Neuronal stem cell (in vitro differentiated cells): Measurements from ENCODE around the gene CNTNAP5.

Experiments used
- DNase-seq: peaks from one replicate; pipeline ENCODE4 v3.0.0-alpha.2; 2013; ENCODE audit warnings: low spot score
- H2AFZ ChIP-seq: one replicate; pipeline ENCODE4 v1.6.1; 2013; ENCODE audit warnings: mild to moderate bottlenecking, low read length, inconsistent platforms
- H2AK5ac ChIP-seq: 2 replicates; pipeline ENCODE4 v1.6.1; 2013; ENCODE audit warnings: low read depth, mild to moderate bottlenecking, inconsistent platforms, low read length, moderate library complexity, mixed read lengths
- H2BK120ac ChIP-seq: 2 replicates; pipeline ENCODE4 v1.6.1; 2013; ENCODE audit warnings: low read depth, mild to moderate bottlenecking, inconsistent platforms, low read length, moderate library complexity, mixed read lengths
- H2BK12ac ChIP-seq: one replicate; pipeline ENCODE4 v1.6.1; 2013; ENCODE audit warnings: low read length, inconsistent platforms
- H2BK15ac ChIP-seq: 2 replicates; pipeline ENCODE4 v1.6.1; 2013; ENCODE audit warnings: mild to moderate bottlenecking, low read length, inconsistent platforms, mixed read lengths
- H2BK5ac ChIP-seq: one replicate; pipeline ENCODE4 v1.6.1; 2013; ENCODE audit warnings: inconsistent platforms, mild to moderate bottlenecking, low read length, moderate library complexity
- H3K14ac ChIP-seq: one replicate; pipeline ENCODE4 v1.6.1; 2013; ENCODE audit warnings: low read length, inconsistent platforms
- H3K18ac ChIP-seq: 2 replicates; pipeline ENCODE4 v1.6.1; 2013; ENCODE audit warnings: low read length, inconsistent platforms
- H3K23ac ChIP-seq: 2 replicates; pipeline ENCODE4 v1.6.1; 2013; ENCODE audit warnings: low read depth, mild to moderate bottlenecking, mixed read lengths, low read length, inconsistent platforms; ENCODE audit not compliant: poor library complexity
- H3K27ac ChIP-seq: replicated peaks from 3 replicates; pipeline ENCODE4 v1.5.1; 2013; ENCODE audit warnings: low read length, inconsistent platforms
- H3K27me3 ChIP-seq, 3 experiments: 2 replicates each; pipeline ENCODE4 v1.6.1; 2013; ENCODE audit warnings: low read length in 3 of 3, mild to moderate bottlenecking in 2 of 3, inconsistent platforms in 1 of 3, low read depth in 1 of 3, mixed read lengths in 1 of 3, moderate library complexity in 1 of 3; ENCODE audit not compliant: control insufficient read depth in 3 of 3, insufficient read depth in 3 of 3
- H3K36me3 ChIP-seq, 2 donors: replicated peaks in 1 of 2; 2 replicates each; pipeline ENCODE4 v1.6.1; 2013; ENCODE audit warnings: low read length in 2 of 2; ENCODE audit not compliant: control insufficient read depth in 2 of 2, insufficient read depth in 2 of 2
- H3K4ac ChIP-seq: 2 replicates; pipeline ENCODE4 v1.6.1; 2013; ENCODE audit warnings: inconsistent platforms, mild to moderate bottlenecking, low read length, moderate library complexity
- H3K4me1 ChIP-seq, 2 donors: 1 replicate in 1 of 2; 2 replicates in 1 of 2; pipeline ENCODE4 v1.6.1; 2013; ENCODE audit warnings: low read length in 2 of 2, low read depth in 1 of 2; ENCODE audit not compliant: control insufficient read depth in 2 of 2, insufficient read depth in 1 of 2
- H3K4me2 ChIP-seq: one replicate; pipeline ENCODE4 v1.6.1; 2013; ENCODE audit warnings: mild to moderate bottlenecking, low read length, inconsistent platforms; ENCODE audit not compliant: insufficient read depth, poor library complexity, severe bottlenecking
- H3K4me3 ChIP-seq, 2 donors: 2 replicates each; pipeline ENCODE4 v1.5.1; 2013; ENCODE audit warnings: low read length in 2 of 2, mild to moderate bottlenecking in 2 of 2, inconsistent platforms in 1 of 2, moderate library complexity in 1 of 2
- H3K79me1 ChIP-seq: one replicate; pipeline ENCODE4 v1.6.1; 2013; ENCODE audit warnings: low read depth, mild to moderate bottlenecking, inconsistent platforms, low read length, moderate library complexity
- H3K9ac ChIP-seq: one replicate; pipeline ENCODE4 v1.6.1; 2013; ENCODE audit warnings: mild to moderate bottlenecking, low read depth, low read length, inconsistent platforms; ENCODE audit not compliant: poor library complexity
- H3K9me3 ChIP-seq, 2 donors: replicated peaks in 1 of 2; 2 replicates each; pipeline versions ENCODE3 to v1.6.1; 2013; ENCODE audit warnings: low read length in 2 of 2, mild to moderate bottlenecking in 2 of 2, inconsistent platforms in 1 of 2, low read depth in 1 of 2, mixed read lengths in 1 of 2, moderate library complexity in 1 of 2; ENCODE audit not compliant: control insufficient read depth in 2 of 2, insufficient read depth in 1 of 2
- H4K8ac ChIP-seq: one replicate; pipeline ENCODE4 v1.6.1; 2013; ENCODE audit warnings: low read depth, mild to moderate bottlenecking, inconsistent platforms, low read length, moderate library complexity
- H4K91ac ChIP-seq: one replicate; pipeline ENCODE4 v1.6.1; 2013; ENCODE audit warnings: low read length, low read depth, mild to moderate bottlenecking, inconsistent platforms; ENCODE audit not compliant: poor library complexity
- WGBS, 2 donors: extraction: QIAGEN DNeasy Blood & Tissue Kit; methylation state at CpG; one replicate each; pipeline ENCODE4 v1.1.7; 2013; ENCODE audit warnings: missing lambda C conversion rate in 2 of 2, mixed read lengths in 1 of 2; ENCODE audit not compliant: insufficient read length in 2 of 2, insufficient replicate concordance in 1 of 2; ENCODE audit errors: extremely low coverage in 2 of 2; 5-methylcytosine and 5-hydroxymethylcytosine counted together

Gene CNTNAP5

DNA sequence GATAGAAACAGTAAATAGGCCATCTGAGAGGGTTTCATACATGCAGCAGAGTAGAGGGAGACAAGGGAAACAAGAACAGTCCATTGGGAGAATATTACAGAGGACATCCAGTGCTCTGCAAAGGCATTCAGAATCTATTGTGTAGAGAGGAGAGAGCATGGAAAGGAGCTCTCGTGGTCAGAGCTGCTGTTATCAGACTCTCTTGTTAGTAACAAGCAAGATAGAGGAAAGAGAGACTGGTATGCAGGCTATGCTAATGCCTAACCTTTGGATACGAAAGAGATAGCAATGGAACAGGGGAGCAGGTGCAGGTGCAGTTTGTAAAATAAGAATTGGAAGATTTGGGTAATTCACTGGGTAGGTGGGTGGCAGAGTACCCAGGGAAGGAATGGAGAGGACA lies 855.9 kb downstream of the CNTNAP5 start:
- no peaks in the 10 kb centered on the region for H3K27me3 ChIP-seq
- H2BK5ac ChIP-seq: no peak overlapping the region
- no peak overlapping the region for H3K27ac ChIP-seq
- H2BK15ac ChIP-seq: no peak overlapping the region
- DNase-seq: no peak
- no peak overlapping the region for H3K4me3 ChIP-seq
- no peak overlapping the region for H3K18ac ChIP-seq
- no peak overlapping the region for H2BK120ac ChIP-seq
- no peak overlapping the region for H4K8ac ChIP-seq
- no peak overlapping the region for H2BK12ac ChIP-seq
- H3K4me2 ChIP-seq: no peak overlapping the region
- no peak overlapping the region for H3K14ac ChIP-seq
- no peaks in the 10 kb centered on the region for H3K36me3 ChIP-seq
- H3K9ac ChIP-seq: no peak overlapping the region
- no CpG with 5 or more reads among the region's 2 CpGs for WGBS, 2 donors
- H2AFZ ChIP-seq: no peak overlapping the region
- no peak overlapping the region for H3K23ac ChIP-seq
- no peak overlapping the region for H4K91ac ChIP-seq
- H3K4ac ChIP-seq: no peak overlapping the region
- H2AK5ac ChIP-seq: no peak overlapping the region
- H3K79me1 ChIP-seq: no peaks in the 10 kb centered on the region
- no peaks in the 10 kb centered on the region for H3K9me3 ChIP-seq
- H3K4me1 ChIP-seq: peaks cover 0 to 2% of the 10 kb centered on the region in 2 donors

DNA sequence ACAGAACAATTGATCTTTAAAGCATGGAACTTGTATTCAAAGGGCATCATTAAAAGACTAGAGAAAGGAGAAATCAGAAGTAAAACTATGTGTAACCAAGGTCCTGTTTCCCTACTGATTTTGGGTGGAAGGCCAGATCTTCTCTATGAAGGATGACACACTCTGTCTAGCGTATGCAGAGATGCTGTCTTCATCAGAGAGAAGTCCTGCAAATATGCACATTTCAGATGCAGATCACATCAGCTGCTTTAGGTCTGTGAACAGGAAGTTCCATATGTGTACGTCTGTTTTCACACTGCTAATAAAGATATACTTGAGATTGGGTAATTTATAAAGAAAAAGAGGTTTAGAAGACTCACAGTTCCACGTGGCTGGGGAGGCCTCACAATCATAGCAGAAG lies 857.3 kb downstream of the CNTNAP5 start:
- no peaks in the 10 kb centered on the region for H3K36me3 ChIP-seq
- no CpG with 5 or more reads among the region's 3 CpGs for WGBS, 2 donors
- H2BK12ac ChIP-seq: no peak overlapping the region
- peaks cover 0 to 2% of the 10 kb centered on the region in 2 donors for H3K4me1 ChIP-seq
- H2AK5ac ChIP-seq: no peak overlapping the region
- no peak overlapping the region for H2BK120ac ChIP-seq
- no peaks in the 10 kb centered on the region for H3K27me3 ChIP-seq
- no peaks in the 10 kb centered on the region for H3K79me1 ChIP-seq
- H2BK5ac ChIP-seq: no peak overlapping the region
- H3K4ac ChIP-seq: no peak overlapping the region
- H3K9me3 ChIP-seq: no peaks in the 10 kb centered on the region
- H2BK15ac ChIP-seq: no peak overlapping the region
- no peak overlapping the region for H3K27ac ChIP-seq
- no peak overlapping the region for H4K8ac ChIP-seq
- H3K4me2 ChIP-seq: no peak overlapping the region
- H3K4me3 ChIP-seq: no peak overlapping the region
- DNase-seq: no peak
- H4K91ac ChIP-seq: no peak overlapping the region
- no peak overlapping the region for H3K9ac ChIP-seq
- H3K23ac ChIP-seq: no peak overlapping the region
- no peak overlapping the region for H2AFZ ChIP-seq
- H3K14ac ChIP-seq: no peak overlapping the region
- H3K18ac ChIP-seq: no peak overlapping the region

DNA sequence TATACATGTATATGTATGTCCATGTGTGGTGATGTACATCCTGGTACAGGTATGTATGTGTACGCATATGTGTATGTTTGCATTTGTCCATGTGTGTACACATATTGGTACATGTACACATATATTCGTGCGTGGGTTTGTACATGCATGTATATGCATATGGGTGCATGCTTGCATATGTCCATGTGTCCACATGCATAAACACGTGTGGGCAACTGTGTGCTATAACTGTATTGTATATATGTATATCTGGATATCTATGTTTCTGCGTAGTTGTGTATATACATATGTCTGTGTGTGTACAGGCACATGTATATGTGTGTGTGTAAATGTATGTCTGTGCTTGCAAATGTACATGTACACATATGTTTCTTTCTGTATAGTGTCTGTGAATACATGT lies 858.5 kb downstream of the CNTNAP5 start:
- Histone ChIP-seq H3K4me1 (peaks cover 0 to 2% of the 10 kb centered on the region in 2 donors), H2BK5ac (no peak overlapping the region), H2BK120ac (no peak overlapping the region), H3K4ac (no peak overlapping the region), H2AFZ (no peak overlapping the region), H3K23ac (no peak overlapping the region), H2BK15ac (no peak overlapping the region), H2BK12ac (no peak overlapping the region), H3K4me3 (no peak overlapping the region), H3K9me3 (no peaks in the 10 kb centered on the region), H2AK5ac (no peak overlapping the region), H3K27ac (no peak overlapping the region), H3K18ac (no peak overlapping the region), H4K91ac (no peak overlapping the region), H4K8ac (no peak overlapping the region), H3K14ac (no peak overlapping the region), H3K4me2 (no peak overlapping the region), H3K79me1 (no peaks in the 10 kb centered on the region), H3K36me3 (no peaks in the 10 kb centered on the region), H3K27me3 (no peaks in the 10 kb centered on the region), H3K9ac (no peak overlapping the region)
- no CpG with 5 or more reads among the region's 5 CpGs for WGBS, 2 donors
- no peak for DNase-seq

DNA sequence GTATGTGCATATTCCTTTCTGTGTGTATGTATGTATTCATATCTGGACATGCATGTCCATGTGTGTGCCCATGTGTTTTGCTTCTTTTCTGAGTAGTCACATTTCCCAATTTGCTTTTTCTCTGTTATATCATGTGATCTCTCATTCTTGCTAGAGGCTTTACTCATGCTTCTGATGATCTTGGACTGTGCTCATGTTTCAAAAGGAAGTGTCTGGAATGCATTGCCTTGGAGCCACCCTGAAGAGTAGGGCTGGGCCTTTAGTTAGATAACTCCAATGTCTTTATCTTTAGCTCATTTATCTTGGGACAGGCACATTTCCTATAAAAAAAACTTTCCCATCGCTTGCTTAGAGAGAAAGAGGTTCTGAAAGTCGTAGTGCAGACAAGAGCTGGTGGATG lies 859.2 kb downstream of the CNTNAP5 start:
- Histone ChIP-seq H3K27ac (no peak overlapping the region), H3K9ac (no peak overlapping the region), H3K79me1 (no peaks in the 10 kb centered on the region), H3K36me3 (no peaks in the 10 kb centered on the region), H4K8ac (no peak overlapping the region), H3K9me3 (no peaks in the 10 kb centered on the region), H2AK5ac (no peak overlapping the region), H3K4me2 (no peak overlapping the region), H3K14ac (no peak overlapping the region), H3K4ac (no peak overlapping the region), H2BK120ac (no peak overlapping the region), H4K91ac (no peak overlapping the region), H2BK5ac (no peak overlapping the region), H2BK15ac (no peak overlapping the region), H3K4me3 (no peak overlapping the region), H2BK12ac (no peak overlapping the region), H3K23ac (no peak overlapping the region), H3K18ac (no peak overlapping the region), H3K4me1 (peaks cover 0 to 2% of the 10 kb centered on the region in 2 donors), H3K27me3 (no peaks in the 10 kb centered on the region), H2AFZ (no peak overlapping the region)
- WGBS, 2 donors: no CpG with 5 or more reads among the region's 2 CpGs
- DNase-seq: no peak
